CD4-positive, CD25-positive, alpha-beta regulatory T cell (primary cell): ENCODE data around the gene GABBR2. TPM values are rescaled to one million over a fixed set of nuclear protein-coding genes. Genes with fewer than 3 reads are reported as not detected.

Source experiments
- ATAC-seq, 2 donors: fragments of 150-1000 bp; cut with Tn5 transposase; one replicate each; pipeline ENCODE4 v1.10.0; 2021; ENCODE audit warnings: low read depth in 2 of 2, moderate number of reproducible peaks in 2 of 2, moderate library complexity in 1 of 2
- DNase-seq, 3 donors: peaks; one replicate each; pipeline versions ENCODE4 v3.0.0 to v3.0.0-alpha.2; 2012 to 2022; ENCODE audit warnings: mixed read lengths in 1 of 3
- H3K27ac ChIP-seq: one replicate; pipeline ENCODE4 v1.7.0; 2013; ENCODE audit warnings: mild to moderate bottlenecking, low read length; ENCODE audit not compliant: insufficient read depth, poor library complexity, severe bottlenecking
- H3K27me3 ChIP-seq: one replicate; pipeline ENCODE4 v1.7.0; 2013; ENCODE audit warnings: low read length; ENCODE audit not compliant: control insufficient read depth, insufficient read depth
- H3K36me3 ChIP-seq: one replicate; pipeline ENCODE4 v1.7.0; 2013; ENCODE audit warnings: mild to moderate bottlenecking, low read length, moderate library complexity; ENCODE audit not compliant: control insufficient read depth, insufficient read depth
- H3K4me1 ChIP-seq: 2 replicates; pipeline ENCODE4 v1.7.0; 2013; ENCODE audit warnings: mild to moderate bottlenecking, low read length; ENCODE audit not compliant: insufficient read depth, control insufficient read depth, poor library complexity, severe bottlenecking
- H3K4me3 ChIP-seq: one replicate; pipeline ENCODE4 v1.7.0; 2013; ENCODE audit warnings: low read depth, mild to moderate bottlenecking, low read length, moderate library complexity
- H3K9me3 ChIP-seq, 2 experiments: 1 replicate in 1 of 2; 2 replicates in 1 of 2; pipeline ENCODE4 v1.7.0; 2013; ENCODE audit warnings: low read length in 2 of 2, mild to moderate bottlenecking in 1 of 2, moderate library complexity in 1 of 2; ENCODE audit not compliant: control insufficient read depth in 2 of 2
- H3K27ac Mint-ChIP-seq, 3 donors: one replicate each; pipeline ENCODE4 v1.8.0; 2020 to 2022; ENCODE audit warnings: mild to moderate bottlenecking in 3 of 3, mixed read lengths in 3 of 3, moderate library complexity in 2 of 3
- H3K27me3 Mint-ChIP-seq: one replicate; pipeline ENCODE4 v1.8.0; 2022; ENCODE audit warnings: mild to moderate bottlenecking, mixed read lengths
- H3K36me3 Mint-ChIP-seq: one replicate; pipeline ENCODE4 v1.8.0; 2020; ENCODE audit warnings: mixed read lengths
- H3K4me1 Mint-ChIP-seq, 4 donors: one replicate each; pipeline ENCODE4 v1.8.0; 2020 to 2022; ENCODE audit warnings: mixed read lengths in 4 of 4, mild to moderate bottlenecking in 1 of 4
- H3K4me3 Mint-ChIP-seq, 4 donors: one replicate each; pipeline ENCODE4 v1.8.0; 2020 to 2022; ENCODE audit warnings: mild to moderate bottlenecking in 4 of 4, mixed read lengths in 4 of 4, moderate library complexity in 3 of 4
- H3K9me3 Mint-ChIP-seq, 7 donors: one replicate each; pipeline ENCODE4 v1.8.0; 2020 to 2022; ENCODE audit warnings: mixed read lengths in 7 of 7, mild to moderate bottlenecking in 3 of 7, moderate library complexity in 2 of 7
- polyA plus RNA-seq, 4 donors: library from polyadenylated mRNA; unstranded; fragments of 300-500 nt; fragmentation: Illumina TruSeq; gene quantifications; one replicate each; pipeline ENCODE4 v1.2.3, GENCODE V29; 2021
- total RNA-seq: library from RNA; stranded (reverse); gene quantifications from one replicate; pipeline ENCODE4 v1.2.3, GENCODE V29; 2022

GABBR2 gene
- total and polyA plus RNA-seq, 5 donors from 2014 or later, result not detected

DNA sequence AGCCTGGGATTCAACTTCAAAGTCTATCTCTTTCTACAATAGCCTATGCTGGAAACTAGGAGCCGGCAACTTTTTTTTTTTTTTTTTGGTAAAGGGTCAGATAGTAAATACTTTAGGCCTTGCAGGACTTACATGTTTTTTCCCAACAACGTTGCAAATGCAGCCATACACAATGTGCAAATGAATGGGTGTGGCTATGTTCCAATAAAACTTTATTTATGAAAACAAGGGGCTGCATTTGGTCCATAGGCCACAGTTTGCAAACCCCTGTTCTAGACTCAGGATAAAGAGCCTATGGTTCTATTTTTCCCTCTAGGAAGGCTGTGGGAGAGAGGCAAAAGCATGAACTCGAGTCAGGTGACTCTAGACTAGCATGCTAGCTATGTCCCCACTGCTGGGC lies 189.1 kb downstream of the GABBR2 start:
- H3K4me1 ChIP-seq, result no peaks in the 10 kb centered on the region
- no peak overlapping the region for H3K4me3 ChIP-seq
- no peaks in the 10 kb centered on the region for H3K9me3 ChIP-seq
- Mint-ChIP-seq H3K27ac (no peak overlapping the region), H3K4me3 (no peak overlapping the region), H3K4me1 (no peaks in the 10 kb centered on the region), H3K36me3 (no peaks in the 10 kb centered on the region), H3K9me3 (peaks cover 0 to 9% (median 1%) of the 10 kb centered on the region in 7 donors), H3K27me3 (peaks cover 32% of the 10 kb centered on the region)
- H3K27me3 ChIP-seq, result peaks cover 14% of the 10 kb centered on the region
- no peak overlapping the region for H3K27ac ChIP-seq
- ATAC-seq, result no peak
- H3K36me3 ChIP-seq, result no peaks in the 10 kb centered on the region
- no peak for DNase-seq

DNA sequence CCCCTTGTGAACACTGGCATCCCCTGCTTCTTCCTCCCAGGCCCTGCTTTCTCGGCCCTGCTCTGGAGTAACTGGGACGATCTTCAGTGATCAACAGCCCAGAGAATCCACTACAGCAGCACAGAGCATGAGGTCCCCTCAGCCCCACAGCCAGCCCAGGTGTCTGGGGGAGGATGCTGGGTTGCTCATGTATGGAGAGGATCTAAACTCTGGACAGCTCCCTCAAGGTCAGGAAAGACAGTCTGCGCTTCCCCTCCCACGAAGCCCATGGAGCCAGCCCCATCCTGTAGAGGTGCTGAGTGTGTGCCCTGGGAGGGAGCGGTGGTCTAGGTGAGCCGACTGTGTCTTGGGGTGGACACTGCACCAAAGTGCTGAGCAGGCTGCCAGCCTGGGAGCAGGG lies 190.2 kb downstream of the GABBR2 start:
- Mint-ChIP-seq H3K27ac (no peak overlapping the region), H3K9me3 (peaks cover 0 to 7% (median 0%) of the 10 kb centered on the region in 7 donors), H3K27me3 (peaks cover 30% of the 10 kb centered on the region), H3K4me3 (no peak overlapping the region), H3K36me3 (no peaks in the 10 kb centered on the region), H3K4me1 (no peaks in the 10 kb centered on the region)
- H3K36me3 ChIP-seq, result no peaks in the 10 kb centered on the region
- no peak overlapping the region for H3K4me3 ChIP-seq
- H3K9me3 ChIP-seq, result no peaks in the 10 kb centered on the region
- ATAC-seq, result no peak
- DNase-seq, result no peak
- no peak overlapping the region for H3K27ac ChIP-seq
- peaks cover 13% of the 10 kb centered on the region for H3K27me3 ChIP-seq
- H3K4me1 ChIP-seq, result no peaks in the 10 kb centered on the region

DNA sequence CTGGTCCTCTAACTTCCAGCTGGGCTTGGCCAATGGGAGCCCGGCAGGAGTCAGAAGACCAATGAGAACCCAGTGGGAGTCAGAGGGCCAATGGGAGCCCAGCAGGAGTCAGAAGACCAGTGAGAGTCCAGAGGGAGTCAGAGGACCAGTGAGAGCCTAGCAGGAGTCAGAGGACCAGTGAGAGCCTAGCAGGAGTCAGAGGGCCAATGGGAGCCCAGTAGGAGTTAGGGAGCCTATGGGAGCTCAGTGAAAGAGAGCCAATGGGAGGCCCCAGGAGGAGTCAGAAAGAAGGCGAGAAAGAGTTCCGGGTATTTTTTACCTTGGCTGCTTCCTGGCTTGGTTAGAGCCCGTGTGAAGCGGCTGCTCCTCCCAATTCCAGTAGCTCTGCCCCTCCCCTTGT lies 191.0 kb downstream of the GABBR2 start:
- H3K4me3 ChIP-seq, result no peak overlapping the region
- no peaks in the 10 kb centered on the region for H3K36me3 Mint-ChIP-seq
- DNase-seq (no peak), ATAC-seq (no peak)
- H3K4me1 ChIP-seq, result no peaks in the 10 kb centered on the region
- no peaks in the 10 kb centered on the region for H3K9me3 ChIP-seq
- H3K27ac ChIP-seq, result no peak overlapping the region
- H3K4me1 Mint-ChIP-seq, result no peaks in the 10 kb centered on the region
- peaks cover 30% of the 10 kb centered on the region for H3K27me3 Mint-ChIP-seq
- H3K9me3 Mint-ChIP-seq, result peaks cover 0 to 4% (median 0%) of the 10 kb centered on the region in 7 donors
- no peaks in the 10 kb centered on the region for H3K36me3 ChIP-seq
- H3K27me3 ChIP-seq, result peaks cover 8% of the 10 kb centered on the region
- no peak overlapping the region for H3K27ac Mint-ChIP-seq
- no peak overlapping the region for H3K4me3 Mint-ChIP-seq

DNA sequence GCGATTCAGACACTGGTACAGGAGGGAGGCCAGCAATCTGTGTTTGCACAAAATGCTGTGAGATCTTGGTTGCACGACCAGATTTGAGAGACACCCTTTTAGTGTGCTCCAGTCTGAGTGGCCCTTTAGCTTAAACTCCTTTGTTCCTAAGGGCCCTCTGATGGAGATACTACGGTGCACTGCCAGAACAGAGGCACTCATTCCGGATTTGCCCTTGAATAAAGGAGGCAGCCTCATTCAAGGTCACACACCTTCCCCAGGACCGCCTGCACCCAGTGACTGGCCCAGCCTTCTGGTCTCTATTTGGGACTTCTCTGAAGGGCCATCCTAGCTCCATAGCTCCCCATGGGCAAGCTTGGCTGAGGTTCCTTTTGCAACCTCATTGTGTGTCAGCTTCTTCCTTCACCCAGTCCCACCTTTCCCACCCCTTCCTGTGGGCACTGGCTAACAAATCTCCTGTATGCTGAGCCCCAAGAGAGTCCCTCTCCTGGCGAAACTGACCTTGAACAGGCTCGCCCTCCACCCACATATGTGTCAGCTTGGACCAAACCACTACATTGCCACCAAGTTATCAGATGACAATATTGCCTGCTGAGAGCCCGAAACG lies 191.7 kb downstream of the GABBR2 start:
- peaks cover 24% of the 10 kb centered on the region for H3K27me3 Mint-ChIP-seq
- Histone ChIP-seq H3K36me3 (no peaks in the 10 kb centered on the region), H3K4me1 (no peaks in the 10 kb centered on the region), H3K9me3 (no peaks in the 10 kb centered on the region), H3K4me3 (no peak overlapping the region), H3K27me3 (peaks cover 8% of the 10 kb centered on the region), H3K27ac (no peak overlapping the region)
- no peak for DNase-seq
- H3K4me3 Mint-ChIP-seq, result no peak overlapping the region
- no peak overlapping the region for H3K27ac Mint-ChIP-seq
- no peaks in the 10 kb centered on the region for H3K4me1 Mint-ChIP-seq
- no peaks in the 10 kb centered on the region for H3K36me3 Mint-ChIP-seq
- H3K9me3 Mint-ChIP-seq, result peaks cover 0 to 4% (median 0%) of the 10 kb centered on the region in 7 donors
- ATAC-seq, result no peak

DNA sequence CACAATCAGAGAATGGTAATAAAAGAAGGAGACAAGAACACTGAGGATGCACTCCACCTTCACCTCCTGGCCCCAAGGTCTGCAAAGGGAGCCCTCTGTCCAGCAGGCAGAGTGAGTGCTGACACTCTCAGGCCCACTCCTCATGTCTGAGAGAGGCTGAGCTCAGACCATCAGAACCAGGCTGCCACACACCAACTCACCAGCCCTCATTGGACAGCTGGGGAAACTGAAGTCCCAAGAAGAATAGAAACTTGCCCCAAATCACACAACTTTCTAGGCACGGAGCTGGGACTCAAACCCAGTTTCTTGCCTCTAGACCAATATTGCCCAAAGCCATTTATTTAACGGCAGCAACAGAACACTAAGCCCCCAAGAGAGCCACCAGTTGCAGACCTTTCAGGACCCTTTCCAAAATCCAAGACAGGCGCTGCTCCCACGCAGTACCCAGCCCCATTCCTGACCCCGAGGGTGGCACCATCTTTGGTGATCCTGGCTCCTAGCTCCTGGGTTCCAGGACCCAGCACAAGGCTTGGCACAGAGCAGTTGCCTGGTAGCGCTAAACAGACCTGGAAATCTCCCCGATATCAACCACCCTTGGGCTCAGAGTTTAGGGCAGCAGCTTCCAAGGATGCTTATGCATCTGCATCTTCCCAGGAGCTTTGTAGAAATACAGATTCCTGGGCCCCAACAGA lies 192.4 kb downstream of the GABBR2 start:
- Histone ChIP-seq H3K27ac (no peak overlapping the region), H3K4me3 (no peak overlapping the region), H3K27me3 (peaks cover 5% of the 10 kb centered on the region), H3K36me3 (no peaks in the 10 kb centered on the region), H3K4me1 (no peaks in the 10 kb centered on the region), H3K9me3 (no peaks in the 10 kb centered on the region)
- peaks cover 18% of the 10 kb centered on the region for H3K27me3 Mint-ChIP-seq
- DNase-seq (no peak), ATAC-seq (no peak)
- peaks cover 0 to 4% (median 0%) of the 10 kb centered on the region in 7 donors for H3K9me3 Mint-ChIP-seq
- no peak overlapping the region for H3K27ac Mint-ChIP-seq
- H3K4me3 Mint-ChIP-seq, result no peak overlapping the region
- H3K4me1 Mint-ChIP-seq, result no peaks in the 10 kb centered on the region
- H3K36me3 Mint-ChIP-seq, result no peaks in the 10 kb centered on the region

DNA sequence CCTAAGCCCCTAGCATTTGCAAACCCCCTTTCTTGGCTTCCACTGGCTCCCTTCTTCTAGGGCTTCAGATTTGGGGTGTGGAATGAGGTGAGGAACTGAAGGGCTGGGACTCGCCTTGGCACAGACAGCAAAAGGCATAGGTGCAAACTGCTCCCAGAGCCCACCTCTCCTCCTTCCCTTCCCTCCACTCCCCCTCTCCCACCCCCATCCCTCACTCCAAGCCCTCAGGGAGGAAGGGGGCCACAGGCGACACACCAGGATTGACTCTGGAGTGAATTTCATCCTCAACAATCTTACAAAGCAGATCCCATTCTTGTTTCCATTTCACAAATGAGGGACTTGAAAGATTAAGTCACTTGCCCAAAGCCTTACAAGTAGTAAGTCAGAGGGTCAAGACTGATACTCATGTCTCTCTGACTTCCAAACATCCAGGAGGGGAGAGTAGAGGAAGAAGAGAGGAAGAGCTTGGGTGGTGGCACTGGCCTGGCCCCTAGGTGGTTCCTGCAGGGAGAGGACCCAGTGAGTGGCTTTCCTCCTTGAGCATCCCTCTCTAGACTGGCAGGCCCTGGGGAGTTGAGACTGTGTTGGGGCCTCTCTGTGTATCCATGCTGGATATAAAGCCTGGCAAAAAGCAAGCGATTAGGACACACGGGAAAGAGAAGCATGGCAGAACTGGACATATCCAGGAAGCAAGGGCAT lies 193.1 kb downstream of the GABBR2 start:
- DNase-seq (no peak), ATAC-seq (no peak)
- H3K27ac ChIP-seq, result no peak overlapping the region
- H3K4me3 Mint-ChIP-seq, result no peak overlapping the region
- H3K4me3 ChIP-seq, result no peak overlapping the region
- no peaks in the 10 kb centered on the region for H3K36me3 ChIP-seq
- H3K9me3 ChIP-seq, result no peaks in the 10 kb centered on the region
- no peaks in the 10 kb centered on the region for H3K4me1 Mint-ChIP-seq
- no peaks in the 10 kb centered on the region for H3K4me1 ChIP-seq
- no peak overlapping the region for H3K27ac Mint-ChIP-seq
- H3K27me3 Mint-ChIP-seq, result peaks cover 16% of the 10 kb centered on the region
- H3K9me3 Mint-ChIP-seq, result peaks cover 0 to 4% (median 0%) of the 10 kb centered on the region in 7 donors
- H3K36me3 Mint-ChIP-seq, result no peaks in the 10 kb centered on the region
- no peaks in the 10 kb centered on the region for H3K27me3 ChIP-seq

DNA sequence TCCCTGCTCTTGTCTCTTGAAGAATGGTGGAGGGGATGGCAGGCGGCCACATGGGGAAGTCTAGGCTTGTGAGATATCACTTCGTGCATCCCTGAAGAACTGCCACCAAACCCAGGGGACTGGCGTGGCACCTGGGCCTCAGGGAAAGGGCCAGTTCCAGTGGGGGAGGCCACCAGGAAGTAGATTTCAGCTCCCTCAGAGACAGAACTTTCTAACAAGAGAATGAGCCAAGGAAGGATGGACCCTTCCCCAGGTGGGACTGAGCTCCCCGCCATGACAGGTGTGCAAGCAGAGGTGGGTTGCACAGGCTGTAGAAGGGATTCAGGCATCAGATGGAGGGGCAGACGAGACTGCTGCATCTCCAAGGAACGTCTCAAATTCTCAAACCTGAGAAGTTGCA lies 193.9 kb downstream of the GABBR2 start:
- ATAC-seq, result no peak
- Mint-ChIP-seq H3K27ac (no peak overlapping the region), H3K27me3 (peaks cover 11% of the 10 kb centered on the region), H3K4me3 (no peak overlapping the region), H3K36me3 (no peaks in the 10 kb centered on the region), H3K9me3 (peaks cover 0 to 4% (median 0%) of the 10 kb centered on the region in 7 donors), H3K4me1 (no peaks in the 10 kb centered on the region)
- H3K27ac ChIP-seq, result no peak overlapping the region
- H3K4me3 ChIP-seq, result no peak overlapping the region
- DNase-seq, result no peak
- H3K36me3 ChIP-seq, result no peaks in the 10 kb centered on the region
- no peaks in the 10 kb centered on the region for H3K27me3 ChIP-seq
- no peaks in the 10 kb centered on the region for H3K4me1 ChIP-seq
- no peaks in the 10 kb centered on the region for H3K9me3 ChIP-seq
